ENCODE measurements around the gene SNPH. TPM values are rescaled to one million over a fixed set of nuclear protein-coding genes. Genes with fewer than 3 reads are reported as not detected.
"Not testable (repeated sequence)": the region's sequence is repeated elsewhere in the genome, so short reads cannot be mapped to it uniquely, and the experiment has no call there.

SNPH gene
- total RNA-seq, result 11.2 TPM
- long read RNA-seq, full-length matches to known transcripts, result 2 of 31 reads
- long read RNA-seq, partial matches to known transcripts, result 1 of 31 reads
- long read RNA-seq, other reads (novel, unspliced or antisense), result 28 of 31 reads

- intact Hi-C loops (cut with micrococcal nuclease), result no loop called here
- peaks cover 5% of the 10 kb centered on the region for H3K27me3 ChIP-seq (ENCODE audit: low read depth)
- no peaks in the 10 kb centered on the region for H3K9me3 ChIP-seq (replicated peaks)
- H3K27ac ChIP-seq (replicated peaks), result peak within 1 kb of the TSS; percentile 70
- no peaks in the 10 kb centered on the region for H3K36me3 ChIP-seq
- no peak for TF ChIP-seq CTCF (IDR thresholded peaks at IDR 0.05; ENCODE audit: borderline replicate concordance)
- H3K4me1 ChIP-seq, result peaks cover 37% of the 10 kb centered on the region
- H3K4me3 ChIP-seq, result peak within 1 kb of the TSS; percentile 92
- DNase-seq, result peak; percentile 84
Observed at GRCh38 chr20:1266167-1266973, at the start of gene SNPH. Gene SNPH (plus strand): TSS chr20:1266294. CDS start chr20:1296240, 29,946 bp downstream.

GRCh38 chr20:1216527-1217427, 49.3 kb upstream of the SNPH start:
- DNase-seq; H3K9me3 ChIP-seq (replicated peaks); H3K36me3 ChIP-seq; intact Hi-C loops (cut with micrococcal nuclease); H3K4me1 ChIP-seq; H3K4me3 ChIP-seq; H3K27ac ChIP-seq (replicated peaks): not testable (repeated sequence)
- peaks cover 31% of the 10 kb centered on the region for H3K27me3 ChIP-seq (ENCODE audit: low read depth)

GRCh38 chr20:1222750-1223149, 43.3 kb upstream of the SNPH start:
- H3K36me3 ChIP-seq; intact Hi-C loops (cut with micrococcal nuclease); DNase-seq; H3K4me3 ChIP-seq; H3K27ac ChIP-seq (replicated peaks): not testable (repeated sequence)
- peaks cover 17% of the 10 kb centered on the region for H3K9me3 ChIP-seq (replicated peaks)
- peaks cover 17% of the 10 kb centered on the region for H3K27me3 ChIP-seq (ENCODE audit: low read depth)
- peaks cover 19% of the 10 kb centered on the region for H3K4me1 ChIP-seq

GRCh38 chr20:1224205-1224890, 41.7 kb upstream of the SNPH start:
- peaks cover 17% of the 10 kb centered on the region for H3K9me3 ChIP-seq (replicated peaks)
- H3K4me3 ChIP-seq, result no peak overlapping the region
- H3K4me1 ChIP-seq, result peaks cover 19% of the 10 kb centered on the region
- no peak for TF ChIP-seq CTCF (IDR thresholded peaks at IDR 0.05; ENCODE audit: borderline replicate concordance)
- H3K36me3 ChIP-seq, result no peaks in the 10 kb centered on the region
- intact Hi-C loops (cut with micrococcal nuclease), result no loop called here
- peaks cover 33% of the 10 kb centered on the region for H3K27me3 ChIP-seq (ENCODE audit: low read depth)
- no peak for DNase-seq
- H3K27ac ChIP-seq (replicated peaks), result no peak overlapping the region

- no peak for DNase-seq
- intact Hi-C loops (cut with micrococcal nuclease), result no loop called here
- Histone ChIP-seq H3K4me1 (peaks cover 19% of the 10 kb centered on the region), H3K4me3 (peak overlapping the region; percentile 63), H3K9me3 (replicated peaks) (peaks cover 17% of the 10 kb centered on the region), H3K27ac (replicated peaks) (peak overlapping the region; percentile 33), H3K27me3 (ENCODE audit: low read depth) (peaks cover 42% of the 10 kb centered on the region), H3K36me3 (no peaks in the 10 kb centered on the region)
- TF ChIP-seq CTCF (IDR thresholded peaks at IDR 0.05; ENCODE audit: borderline replicate concordance), result no peak
Observed at GRCh38 chr20:1225263-1225782, 40.8 kb upstream of the SNPH start.

Measured in left ventricle myocardium inferior (tissue), 1 donor.